HepG2 (cell line): ENCODE results near the gene CES1. TPM values are rescaled to one million over a fixed set of nuclear protein-coding genes. Genes with fewer than 3 reads are reported as not detected.

Source experiments
- BRF2 ChIP-seq: sonication (generic); formaldehyde crosslinking; IDR thresholded peaks from 2 replicates; pipeline ENCODE4 v1.8.1; 2022; ENCODE audit warnings: mild to moderate bottlenecking, missing genetic modification reagents
- CCAR2 ChIP-seq: fragments of 200-400 bp; formaldehyde crosslinking; optimal IDR thresholded peaks from 2 replicates; pipeline ENCODE3; 2018; ENCODE audit warnings: low read depth, mild to moderate bottlenecking, low read length, moderate library complexity
- EHMT2 ChIP-seq: fragments of 200-600 bp; sonication (generic); IDR thresholded peaks from 2 replicates; pipeline ENCODE4 v1.7.0; 2017; ENCODE audit warnings: antibody characterized with exemption, low read depth, low read length, borderline replicate concordance
- KMT2A ChIP-seq: sonication (generic); formaldehyde crosslinking; IDR thresholded peaks from 2 replicates; pipeline ENCODE4 v1.4.0; 2020; ENCODE audit warnings: missing genetic modification reagents
- PHB2 ChIP-seq: fragments of 450-650 bp; IDR thresholded peaks from 2 replicates; pipeline ENCODE4 v1.6.1; 2018; ENCODE audit not compliant: partially characterized antibody
- POLR2G ChIP-seq: fragments of 200-400 bp; formaldehyde crosslinking; IDR thresholded peaks from 2 replicates; pipeline ENCODE4 v1.6.1; 2018; ENCODE audit warnings: mild to moderate bottlenecking, low read depth, low read length, moderate library complexity
- PTBP1 ChIP-seq: fragments of 200-400 bp; formaldehyde crosslinking; IDR thresholded peaks from 2 replicates; pipeline ENCODE4 v1.6.1; 2018; ENCODE audit warnings: low read length, low read depth; ENCODE audit not compliant: poor library complexity, severe bottlenecking
- RARA ChIP-seq: IDR thresholded peaks from 2 replicates; pipeline ENCODE4 v1.6.1; 2016; ENCODE audit warnings: missing genetic modification reagents, missing compliant biosample characterization
- REL ChIP-seq: sonication (generic); formaldehyde crosslinking; conservative IDR thresholded peaks from 2 replicates; pipeline ENCODE4 v1.8.0; 2022; ENCODE audit warnings: mild to moderate bottlenecking, missing genetic modification reagents, moderate library complexity
- SAFB2 ChIP-seq: sonication (generic); formaldehyde crosslinking; IDR thresholded peaks from 2 replicates; pipeline ENCODE4 v1.5.1; 2020; ENCODE audit warnings: missing genetic modification reagents, low read depth, mild to moderate bottlenecking, borderline replicate concordance
- SAP130 ChIP-seq: IDR thresholded peaks from 2 replicates; pipeline ENCODE4 v1.6.1; 2016; ENCODE audit warnings: low read depth
- TGIF2 ChIP-seq: IDR thresholded peaks from 2 replicates; pipeline ENCODE4 v1.6.1; 2016; ENCODE audit warnings: control low read depth, missing compliant biosample characterization
- THRA ChIP-seq: sonication (generic); formaldehyde crosslinking; IDR thresholded peaks from 2 replicates; pipeline ENCODE4 v1.4.0; 2020; ENCODE audit warnings: missing genetic modification reagents, borderline replicate concordance
- U2AF1 ChIP-seq: fragments of 200-400 bp; formaldehyde crosslinking; optimal IDR thresholded peaks from 2 replicates; pipeline ENCODE3; 2017; ENCODE audit warnings: mild to moderate bottlenecking, low read depth, low read length
- ZBTB7B ChIP-seq: sonication (generic); formaldehyde crosslinking; IDR thresholded peaks from 2 replicates; pipeline ENCODE4 v1.4.0; 2020; ENCODE audit warnings: missing genetic modification reagents
- ZFP37 ChIP-seq: sonication (generic); formaldehyde crosslinking; IDR thresholded peaks from 2 replicates; pipeline ENCODE4 v1.4.0; 2020; ENCODE audit warnings: missing genetic modification reagents, borderline replicate concordance
- ZNF136 ChIP-seq: sonication (generic); formaldehyde crosslinking; IDR thresholded peaks from 2 replicates; pipeline ENCODE4 v1.8.1; 2022; ENCODE audit warnings: low read depth, mild to moderate bottlenecking, moderate library complexity, missing genetic modification reagents
- ZNF430 ChIP-seq: sonication (generic); formaldehyde crosslinking; IDR thresholded peaks from 2 replicates; pipeline ENCODE4 v1.9.0; 2021; ENCODE audit warnings: mild to moderate bottlenecking, missing genetic modification reagents
- ZNF451 ChIP-seq: sonication (generic); formaldehyde crosslinking; IDR thresholded peaks from 2 replicates; pipeline ENCODE4 v1.5.0; 2020; ENCODE audit warnings: mild to moderate bottlenecking, missing genetic modification reagents
- ZNF577 ChIP-seq: sonication (generic); formaldehyde crosslinking; IDR thresholded peaks from 2 replicates; pipeline ENCODE4 v1.4.0; 2020; ENCODE audit warnings: mild to moderate bottlenecking, low read depth, missing genetic modification reagents, borderline replicate concordance
- ZNF766 ChIP-seq: sonication (generic); formaldehyde crosslinking; IDR thresholded peaks from 2 replicates; pipeline ENCODE4 v1.5.0; 2020; ENCODE audit warnings: missing genetic modification reagents, borderline replicate concordance
- polyA plus RNA-seq, 8 experiments: library from polyadenylated mRNA; depleted of rRNA in 3 of 8; stranded (reverse) in 7 of 8; unstranded in 1 of 8; fragments of >200 nt; fragmentation: Illumina TruSeq in 4 of 8; extraction: Trizol in 4 of 8; gene quantifications; 2 replicates each; pipeline versions ENCODE4 v1.2.1 to v1.2.3, GENCODE V29; 2011 to 2016; ENCODE audit warnings: low read depth in 4 of 8, missing spikeins in 1 of 8, mixed read lengths in 1 of 8; ENCODE audit not compliant: insufficient read depth in 1 of 8
- total RNA-seq, 5 experiments: library from RNA; depleted of rRNA; stranded (reverse); fragments of >200 nt; fragmentation: Illumina TruSeq; extraction: Trizol; gene quantifications; 2 replicates each; pipeline ENCODE4 v1.2.3, GENCODE V29; 2016; ENCODE audit warnings: low read depth in 1 of 5
- TF ChIP-seq, protein P1 (sequence below): sonication (generic); formaldehyde crosslinking; IDR thresholded peaks from 2 replicates; pipeline ENCODE4 v1.8.0; 2022; ENCODE audit warnings: missing genetic modification reagents, mild to moderate bottlenecking, borderline replicate concordance
- TF ChIP-seq, protein P2 (sequence below): sonication (generic); formaldehyde crosslinking; IDR thresholded peaks from 2 replicates; pipeline ENCODE4 v1.5.1; 2020; ENCODE audit warnings: missing genetic modification reagents, mild to moderate bottlenecking, borderline replicate concordance

Gene CES1
- total and polyA plus RNA-seq, 2 of the 13 experiments (the other 11 are each of a cell fraction or from before 2014, with no cell fraction given): 136 to 198 TPM

DNA sequence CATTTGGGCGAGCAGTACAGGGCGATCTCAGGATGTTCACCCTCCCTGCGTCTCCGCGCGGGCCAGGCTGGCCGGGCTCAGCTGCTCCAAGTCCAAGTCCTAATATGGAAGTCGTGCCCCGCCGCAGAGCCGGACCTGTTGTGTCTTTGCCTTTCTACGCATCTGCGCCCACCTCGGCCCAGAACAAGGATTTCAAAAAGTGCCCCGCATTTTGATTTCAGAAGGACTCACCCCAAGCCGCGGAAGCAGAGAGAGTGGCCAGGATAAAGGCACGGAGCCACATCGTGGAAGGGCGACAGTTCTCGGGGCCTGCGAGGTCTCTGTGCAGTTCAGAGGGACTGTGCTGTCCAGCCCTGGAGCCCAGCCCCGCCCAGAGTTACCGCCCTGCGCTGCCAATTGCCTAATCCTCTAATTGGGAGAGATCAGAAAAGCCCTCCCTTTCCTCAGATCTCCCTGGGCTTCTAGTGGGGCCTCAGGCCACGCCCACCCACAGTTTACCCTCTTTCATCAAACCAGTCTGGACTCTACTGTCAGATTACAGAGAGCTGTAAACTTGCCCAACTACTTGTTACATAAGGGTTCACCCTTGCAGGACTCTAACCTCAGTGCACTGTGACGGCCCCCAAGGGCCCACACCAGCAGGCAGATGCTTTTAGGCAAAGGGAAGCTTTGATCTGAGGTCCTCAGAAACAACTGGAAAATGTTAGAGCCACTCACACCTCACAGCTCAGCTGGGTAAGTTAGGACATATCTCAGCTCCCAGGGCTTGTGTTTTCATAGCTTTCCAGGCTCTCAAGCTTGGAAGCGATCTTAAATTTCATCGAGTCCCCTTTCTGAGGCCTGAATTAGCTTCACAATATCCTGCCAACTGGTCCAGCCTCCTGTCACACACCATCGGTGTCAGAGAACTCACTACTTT is at the start of gene CES1 (continued):
- TF ChIP-seq THRA (CRISPR knock-in tag) (peak; percentile 79), ZFP37 (CRISPR knock-in tag) (peak; percentile 66; the same call in 1 of the 2 replicates), REL (no peak), ZNF451 (CRISPR knock-in tag) (0 out of 2 replicates have a peak, but pooled peaks have one; percentile 23), CCAR2 (peak; percentile 54), RARA (CRISPR knock-in tag) (peak; percentile 89), SAFB2 (no peak), SAP130 (CRISPR knock-in tag) (peak; percentile 75), POLR2G (peak; percentile 76), U2AF1 (no peak), KMT2A (CRISPR knock-in tag) (peak; percentile 26; the same call in 1 of the 2 replicates), ZNF577 (CRISPR knock-in tag) (no peak), PHB2 (no peak), BRF2 (CRISPR knock-in tag) (peak; percentile 39; the same call in 1 of the 2 replicates), ZNF136 (CRISPR knock-in tag) (peak; percentile 94), EHMT2 (no peak), PTBP1 (no peak), ZNF766 (peak; percentile 22; the same call in 1 of the 2 replicates), ZNF430 (CRISPR knock-in tag) (peak; percentile 68), TGIF2 (CRISPR knock-in tag) (peak; percentile 78), ZBTB7B (CRISPR knock-in tag) (peak; percentile 82)
- TF ChIP-seq, protein P1, sequence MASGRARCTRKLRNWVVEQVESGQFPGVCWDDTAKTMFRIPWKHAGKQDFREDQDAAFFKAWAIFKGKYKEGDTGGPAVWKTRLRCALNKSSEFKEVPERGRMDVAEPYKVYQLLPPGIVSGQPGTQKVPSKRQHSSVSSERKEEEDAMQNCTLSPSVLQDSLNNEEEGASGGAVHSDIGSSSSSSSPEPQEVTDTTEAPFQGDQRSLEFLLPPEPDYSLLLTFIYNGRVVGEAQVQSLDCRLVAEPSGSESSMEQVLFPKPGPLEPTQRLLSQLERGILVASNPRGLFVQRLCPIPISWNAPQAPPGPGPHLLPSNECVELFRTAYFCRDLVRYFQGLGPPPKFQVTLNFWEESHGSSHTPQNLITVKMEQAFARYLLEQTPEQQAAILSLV (CRISPR knock-in tag): peak; percentile 45; the same call in 1 of the 2 replicates
- TF ChIP-seq, protein P2, sequence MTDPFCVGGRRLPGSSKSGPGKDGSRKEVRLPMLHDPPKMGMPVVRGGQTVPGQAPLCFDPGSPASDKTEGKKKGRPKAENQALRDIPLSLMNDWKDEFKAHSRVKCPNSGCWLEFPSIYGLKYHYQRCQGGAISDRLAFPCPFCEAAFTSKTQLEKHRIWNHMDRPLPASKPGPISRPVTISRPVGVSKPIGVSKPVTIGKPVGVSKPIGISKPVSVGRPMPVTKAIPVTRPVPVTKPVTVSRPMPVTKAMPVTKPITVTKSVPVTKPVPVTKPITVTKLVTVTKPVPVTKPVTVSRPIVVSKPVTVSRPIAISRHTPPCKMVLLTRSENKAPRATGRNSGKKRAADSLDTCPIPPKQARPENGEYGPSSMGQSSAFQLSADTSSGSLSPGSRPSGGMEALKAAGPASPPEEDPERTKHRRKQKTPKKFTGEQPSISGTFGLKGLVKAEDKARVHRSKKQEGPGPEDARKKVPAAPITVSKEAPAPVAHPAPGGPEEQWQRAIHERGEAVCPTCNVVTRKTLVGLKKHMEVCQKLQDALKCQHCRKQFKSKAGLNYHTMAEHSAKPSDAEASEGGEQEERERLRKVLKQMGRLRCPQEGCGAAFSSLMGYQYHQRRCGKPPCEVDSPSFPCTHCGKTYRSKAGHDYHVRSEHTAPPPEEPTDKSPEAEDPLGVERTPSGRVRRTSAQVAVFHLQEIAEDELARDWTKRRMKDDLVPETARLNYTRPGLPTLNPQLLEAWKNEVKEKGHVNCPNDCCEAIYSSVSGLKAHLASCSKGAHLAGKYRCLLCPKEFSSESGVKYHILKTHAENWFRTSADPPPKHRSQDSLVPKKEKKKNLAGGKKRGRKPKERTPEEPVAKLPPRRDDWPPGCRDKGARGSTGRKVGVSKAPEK (CRISPR knock-in tag): no peak
